HepG2 (cell line): Measurements from ENCODE around the gene COL27A1. TPM values are rescaled to one million over a fixed set of nuclear protein-coding genes. Genes with fewer than 3 reads are reported as not detected.

ENCODE experiments used
- HOXA3 ChIP-seq: sonication (generic); formaldehyde crosslinking; IDR thresholded peaks from 2 replicates; pipeline ENCODE4 v1.5.0; 2020; ENCODE audit warnings: missing genetic modification reagents
- MYNN ChIP-seq: sonication (generic); formaldehyde crosslinking; IDR thresholded peaks from 2 replicates; pipeline ENCODE4 v1.4.0; 2020; ENCODE audit warnings: mild to moderate bottlenecking, low read depth, missing genetic modification reagents
- SMC3 ChIP-seq: IDR thresholded peaks from 2 replicates; pipeline ENCODE4 v1.6.1; 2011; ENCODE audit warnings: low read length, improper control_type of control experiment
- TMF1 ChIP-seq: sonication (generic); formaldehyde crosslinking; IDR thresholded peaks from 2 replicates; pipeline ENCODE4 v1.8.1; 2022; ENCODE audit warnings: low read depth, missing genetic modification reagents
- ZNF274 ChIP-seq: sonication (generic); formaldehyde crosslinking; IDR thresholded peaks from 2 replicates; pipeline ENCODE4 v1.5.1; 2020; ENCODE audit warnings: mild to moderate bottlenecking, missing genetic modification reagents
- polyA plus RNA-seq, 8 experiments: library from polyadenylated mRNA; depleted of rRNA in 3 of 8; stranded (reverse) in 7 of 8; unstranded in 1 of 8; fragments of >200 nt; fragmentation: Illumina TruSeq in 4 of 8; extraction: Trizol in 4 of 8; gene quantifications; 2 replicates each; pipeline versions ENCODE4 v1.2.1 to v1.2.3, GENCODE V29; 2011 to 2016; ENCODE audit warnings: low read depth in 4 of 8, missing spikeins in 1 of 8, mixed read lengths in 1 of 8; ENCODE audit not compliant: insufficient read depth in 1 of 8
- total RNA-seq, 5 experiments: library from RNA; depleted of rRNA; stranded (reverse); fragments of >200 nt; fragmentation: Illumina TruSeq; extraction: Trizol; gene quantifications; 2 replicates each; pipeline ENCODE4 v1.2.3, GENCODE V29; 2016; ENCODE audit warnings: low read depth in 1 of 5
- TF ChIP-seq, protein P1 (sequence below): sonication (generic); formaldehyde crosslinking; IDR thresholded peaks from 2 replicates; pipeline ENCODE4 v1.5.0; 2020; ENCODE audit warnings: mild to moderate bottlenecking, missing genetic modification reagents
- TF ChIP-seq, protein P2 (sequence below): sonication (generic); formaldehyde crosslinking; IDR thresholded peaks from 2 replicates; pipeline ENCODE4 v1.5.0; 2020; ENCODE audit warnings: mild to moderate bottlenecking, missing genetic modification reagents
- TF ChIP-seq, protein P3 (sequence below): sonication (generic); formaldehyde crosslinking; IDR thresholded peaks from 2 replicates; pipeline ENCODE4 v1.4.0; 2020; ENCODE audit warnings: mild to moderate bottlenecking, low read depth, missing genetic modification reagents

COL27A1 gene
- total and polyA plus RNA-seq, 2 of the 13 experiments (the other 11 are each of a cell fraction or from before 2014, with no cell fraction given), result 71.3 to 89.1 TPM

DNA sequence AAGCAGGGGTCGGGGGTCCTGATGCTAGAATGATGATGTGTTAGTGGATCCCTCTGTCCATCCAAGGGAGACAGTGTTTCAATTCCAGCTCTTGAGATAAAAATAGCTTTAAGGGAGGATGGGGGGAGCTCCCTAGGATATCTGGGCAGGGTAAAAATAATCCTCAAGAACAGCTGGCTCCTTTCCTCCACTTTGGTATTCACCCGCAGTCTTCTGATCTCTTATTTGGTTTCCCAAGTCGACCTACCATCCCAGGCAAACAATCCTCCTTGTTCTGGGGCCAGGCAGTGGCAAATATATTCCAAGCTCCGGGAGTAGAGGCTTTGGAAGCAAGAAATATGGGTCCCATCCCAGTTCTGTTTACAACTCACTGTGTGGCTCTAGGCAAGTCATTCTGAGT lies 14.5 kb upstream of the COL27A1 start (continued):
- TF ChIP-seq HOXA3 (CRISPR knock-in tag), result no peak
- no peak for TF ChIP-seq MYNN (CRISPR knock-in tag)
- TF ChIP-seq, protein P1, sequence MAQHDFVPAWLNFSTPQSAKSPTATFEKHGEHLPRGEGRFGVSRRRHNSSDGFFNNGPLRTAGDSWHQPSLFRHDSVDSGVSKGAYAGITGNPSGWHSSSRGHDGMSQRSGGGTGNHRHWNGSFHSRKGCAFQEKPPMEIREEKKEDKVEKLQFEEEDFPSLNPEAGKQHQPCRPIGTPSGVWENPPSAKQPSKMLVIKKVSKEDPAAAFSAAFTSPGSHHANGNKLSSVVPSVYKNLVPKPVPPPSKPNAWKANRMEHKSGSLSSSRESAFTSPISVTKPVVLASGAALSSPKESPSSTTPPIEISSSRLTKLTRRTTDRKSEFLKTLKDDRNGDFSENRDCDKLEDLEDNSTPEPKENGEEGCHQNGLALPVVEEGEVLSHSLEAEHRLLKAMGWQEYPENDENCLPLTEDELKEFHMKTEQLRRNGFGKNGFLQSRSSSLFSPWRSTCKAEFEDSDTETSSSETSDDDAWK (CRISPR knock-in tag), result no peak
- TF ChIP-seq SMC3, result no peak
- TF ChIP-seq, protein P2, sequence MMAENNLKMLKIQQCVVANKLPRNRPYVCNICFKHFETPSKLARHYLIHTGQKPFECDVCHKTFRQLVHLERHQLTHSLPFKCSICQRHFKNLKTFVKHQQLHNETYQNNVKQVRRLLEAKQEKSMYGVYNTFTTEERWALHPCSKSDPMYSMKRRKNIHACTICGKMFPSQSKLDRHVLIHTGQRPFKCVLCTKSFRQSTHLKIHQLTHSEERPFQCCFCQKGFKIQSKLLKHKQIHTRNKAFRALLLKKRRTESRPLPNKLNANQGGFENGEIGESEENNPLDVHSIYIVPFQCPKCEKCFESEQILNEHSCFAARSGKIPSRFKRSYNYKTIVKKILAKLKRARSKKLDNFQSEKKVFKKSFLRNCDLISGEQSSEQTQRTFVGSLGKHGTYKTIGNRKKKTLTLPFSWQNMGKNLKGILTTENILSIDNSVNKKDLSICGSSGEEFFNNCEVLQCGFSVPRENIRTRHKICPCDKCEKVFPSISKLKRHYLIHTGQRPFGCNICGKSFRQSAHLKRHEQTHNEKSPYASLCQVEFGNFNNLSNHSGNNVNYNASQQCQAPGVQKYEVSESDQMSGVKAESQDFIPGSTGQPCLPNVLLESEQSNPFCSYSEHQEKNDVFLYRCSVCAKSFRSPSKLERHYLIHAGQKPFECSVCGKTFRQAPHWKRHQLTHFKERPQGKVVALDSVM (CRISPR knock-in tag), result no peak
- no peak for TF ChIP-seq ZNF274 (CRISPR knock-in tag)
- TF ChIP-seq, protein P3, sequence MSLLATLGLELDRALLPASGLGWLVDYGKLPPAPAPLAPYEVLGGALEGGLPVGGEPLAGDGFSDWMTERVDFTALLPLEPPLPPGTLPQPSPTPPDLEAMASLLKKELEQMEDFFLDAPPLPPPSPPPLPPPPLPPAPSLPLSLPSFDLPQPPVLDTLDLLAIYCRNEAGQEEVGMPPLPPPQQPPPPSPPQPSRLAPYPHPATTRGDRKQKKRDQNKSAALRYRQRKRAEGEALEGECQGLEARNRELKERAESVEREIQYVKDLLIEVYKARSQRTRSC (CRISPR knock-in tag), result no peak
- no peak for TF ChIP-seq TMF1 (CRISPR knock-in tag)
